Sigmoid colon (tissue), 3 donors: ENCODE measurements around the gene SPAG6.

Source experiments
- POLR2A ChIP-seq, 2 donors: fragments of 450-650 bp; IDR thresholded peaks; one replicate each; pipeline ENCODE4 v1.6.1; 2016; ENCODE audit warnings: antibody characterized with exemption in 2 of 2, mild to moderate bottlenecking in 2 of 2, moderate library complexity in 2 of 2
- TF ChIP-seq, protein P1 (sequence below), 4 experiments: fragments of 450-650 bp in 3 of 4; fragments of 200-600 bp in 1 of 4; IDR thresholded peaks; one replicate each; pipeline ENCODE4 v1.5.1; 2016 to 2019; ENCODE audit warnings: antibody characterized with exemption in 4 of 4, mild to moderate bottlenecking in 3 of 4, moderate library complexity in 2 of 4

DNA sequence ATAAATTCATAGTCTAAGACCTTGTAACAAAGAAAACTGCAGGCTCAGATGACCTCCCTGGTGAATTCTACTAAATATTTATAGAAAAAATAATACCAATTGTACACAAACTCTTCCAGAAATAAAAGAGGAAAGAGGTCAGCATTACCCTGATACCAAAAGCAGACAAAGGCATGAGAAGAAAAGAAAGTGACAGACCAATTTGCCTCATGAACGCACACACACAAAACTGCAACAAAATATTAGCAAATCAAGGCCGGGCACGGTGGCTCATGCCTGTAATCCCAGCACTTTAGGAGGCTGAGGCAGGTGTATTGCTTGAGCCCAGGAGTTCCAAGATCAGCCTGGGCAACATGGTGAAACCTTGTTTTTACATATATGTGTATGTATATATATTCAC, 41.8 kb upstream of the SPAG6 start:
- TF ChIP-seq POLR2A (IDR thresholded peaks at IDR 0.05), result no peak
- TF ChIP-seq, protein P1, sequence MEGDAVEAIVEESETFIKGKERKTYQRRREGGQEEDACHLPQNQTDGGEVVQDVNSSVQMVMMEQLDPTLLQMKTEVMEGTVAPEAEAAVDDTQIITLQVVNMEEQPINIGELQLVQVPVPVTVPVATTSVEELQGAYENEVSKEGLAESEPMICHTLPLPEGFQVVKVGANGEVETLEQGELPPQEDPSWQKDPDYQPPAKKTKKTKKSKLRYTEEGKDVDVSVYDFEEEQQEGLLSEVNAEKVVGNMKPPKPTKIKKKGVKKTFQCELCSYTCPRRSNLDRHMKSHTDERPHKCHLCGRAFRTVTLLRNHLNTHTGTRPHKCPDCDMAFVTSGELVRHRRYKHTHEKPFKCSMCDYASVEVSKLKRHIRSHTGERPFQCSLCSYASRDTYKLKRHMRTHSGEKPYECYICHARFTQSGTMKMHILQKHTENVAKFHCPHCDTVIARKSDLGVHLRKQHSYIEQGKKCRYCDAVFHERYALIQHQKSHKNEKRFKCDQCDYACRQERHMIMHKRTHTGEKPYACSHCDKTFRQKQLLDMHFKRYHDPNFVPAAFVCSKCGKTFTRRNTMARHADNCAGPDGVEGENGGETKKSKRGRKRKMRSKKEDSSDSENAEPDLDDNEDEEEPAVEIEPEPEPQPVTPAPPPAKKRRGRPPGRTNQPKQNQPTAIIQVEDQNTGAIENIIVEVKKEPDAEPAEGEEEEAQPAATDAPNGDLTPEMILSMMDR (IDR thresholded peaks at IDR 0.05), result no peak
